Natural killer cell (primary cell): ENCODE data around the gene PLEKHG5. TPM values are rescaled to one million over a fixed set of nuclear protein-coding genes. Genes with fewer than 3 reads are reported as not detected.

ENCODE experiments used
- ATAC-seq, 3 donors: fragments of 150-1000 bp in 2 of 3; fragments of 200-7000 bp in 1 of 3; cut with Tn5 transposase; 1 replicate in 1 of 3; 2 replicates in 2 of 3; pipeline ENCODE4 v1.10.0; 2021; ENCODE audit warnings: mild to moderate bottlenecking in 2 of 3, moderate library complexity in 2 of 3
- DNase-seq, 2 donors: peaks; one replicate each; pipeline versions ENCODE4 v3.0.0 to v3.0.0-alpha.2; 2013 to 2021; ENCODE audit warnings: mixed read lengths in 1 of 2
- H3K27ac ChIP-seq: one replicate; pipeline ENCODE4 v1.5.1; 2013; ENCODE audit warnings: mild to moderate bottlenecking, low read length
- H3K27me3 ChIP-seq: one replicate; pipeline ENCODE4 v1.6.1; 2013; ENCODE audit warnings: low read length; ENCODE audit not compliant: control insufficient read depth, insufficient read depth
- H3K36me3 ChIP-seq: one replicate; pipeline ENCODE4 v1.6.1; 2013; ENCODE audit warnings: low read length; ENCODE audit not compliant: control insufficient read depth, insufficient read depth
- H3K4me1 ChIP-seq: one replicate; pipeline ENCODE4 v1.6.1; 2013; ENCODE audit warnings: low read length; ENCODE audit not compliant: control insufficient read depth, insufficient read depth
- H3K4me3 ChIP-seq: one replicate; pipeline ENCODE4 v1.5.1; 2013; ENCODE audit warnings: low read length
- H3K9me3 ChIP-seq: one replicate; pipeline ENCODE4 v1.6.1; 2013; ENCODE audit warnings: low read length; ENCODE audit not compliant: control insufficient read depth, insufficient read depth
- H3K27ac Mint-ChIP-seq, 2 donors: one replicate each; pipeline ENCODE4 v1.8.0; 2022; ENCODE audit warnings: mild to moderate bottlenecking in 2 of 2, mixed read lengths in 2 of 2, moderate library complexity in 1 of 2
- H3K27me3 Mint-ChIP-seq, 2 donors: one replicate each; pipeline ENCODE4 v1.8.0; 2022; ENCODE audit warnings: low read depth in 2 of 2, mixed read lengths in 2 of 2
- H3K36me3 Mint-ChIP-seq: one replicate; pipeline ENCODE4 v1.8.0; 2022; ENCODE audit warnings: mixed read lengths
- H3K4me1 Mint-ChIP-seq, 2 donors: one replicate each; pipeline ENCODE4 v1.8.0; 2022; ENCODE audit warnings: mixed read lengths in 2 of 2
- H3K4me3 Mint-ChIP-seq: one replicate; pipeline ENCODE4 v1.8.0; 2022; ENCODE audit warnings: mild to moderate bottlenecking, moderate library complexity, mixed read lengths
- H3K9me3 Mint-ChIP-seq, 2 donors: one replicate each; pipeline ENCODE4 v1.8.0; 2022; ENCODE audit warnings: mixed read lengths in 2 of 2
- WGBS: methylation state at CpG from one replicate; pipeline ENCODE4 v1.1.7; 2013; ENCODE audit warnings: missing lambda C conversion rate; ENCODE audit not compliant: insufficient coverage; 5-methylcytosine and 5-hydroxymethylcytosine counted together
- intact Hi-C: fragments of 100-400 bp; cut with micrococcal nuclease; formaldehyde crosslinking; loops from one replicate; pipeline ENCODE4 v1.14.2; 2022
- total RNA-seq, 4 donors: library from RNA; stranded (reverse); fragments of 120-200 nt in 1 of 4; gene quantifications; one replicate each; pipeline versions ENCODE4 v1.2.3 to v1.2.4, GENCODE V29; 2013 to 2022
- TF ChIP-seq, protein P1 (sequence below): fragments of 200-600 bp; IDR thresholded peaks from one replicate; pipeline ENCODE4 v1.8.0; 2022; ENCODE audit warnings: antibody characterized with exemption

PLEKHG5 gene
- total RNA-seq, 3 donors from 2014 or later (not counting 1 experiment from before 2014, with no cell fraction given) = 0.16 to 1.1 (median 0.54) TPM

DNA sequence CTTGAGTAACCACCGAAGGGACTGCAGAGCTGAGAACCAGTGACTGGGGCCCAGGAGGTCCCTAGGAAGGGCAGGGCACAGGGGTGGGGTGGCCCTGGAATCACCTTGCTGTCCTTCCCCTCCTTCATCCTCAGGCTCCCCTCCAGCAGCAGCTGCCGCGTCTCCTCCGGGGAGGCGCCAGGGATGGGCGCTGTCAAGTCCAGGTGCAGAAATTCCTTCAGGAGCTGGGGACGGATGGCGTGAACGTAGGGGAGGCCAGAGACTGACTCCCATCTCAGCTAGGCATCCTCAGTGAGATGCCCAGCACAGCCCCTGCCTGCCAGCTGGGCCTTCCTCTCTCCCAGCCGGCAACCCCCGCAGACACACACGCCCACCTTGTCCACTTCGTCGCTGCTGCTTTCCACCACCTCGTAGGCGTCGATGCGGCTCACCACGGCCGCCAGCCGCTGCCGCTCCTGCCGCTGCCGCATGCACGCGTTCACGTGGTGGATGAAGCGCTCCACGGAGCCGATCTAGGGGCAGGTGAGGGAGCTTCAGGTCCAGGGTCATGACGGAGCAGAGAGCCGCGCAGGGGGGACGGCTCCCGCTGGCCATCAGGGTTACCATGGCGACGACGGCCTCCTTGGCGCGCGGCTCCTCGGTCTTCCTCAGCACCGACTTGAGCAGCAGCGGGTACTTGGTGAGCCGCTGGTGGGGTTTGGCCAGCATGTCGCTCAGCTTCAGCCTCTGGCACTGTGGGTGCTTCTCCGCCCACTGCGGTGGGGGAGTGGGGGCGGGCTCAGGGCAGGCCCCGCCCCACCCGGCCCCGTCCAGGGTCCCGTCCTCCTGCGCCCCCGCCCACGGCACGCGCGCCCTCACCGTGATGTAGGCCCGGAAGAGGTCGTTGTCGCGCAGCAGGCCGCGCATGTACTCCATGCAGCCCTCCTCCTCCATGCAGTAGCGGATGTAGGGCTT is 21.1 kb downstream of the PLEKHG5 start:
- Histone ChIP-seq H3K36me3 (no peaks in the 10 kb centered on the region), H3K27ac (no peak overlapping the region), H3K4me1 (peaks cover 17% of the 10 kb centered on the region), H3K9me3 (no peaks in the 10 kb centered on the region), H3K27me3 (no peaks in the 10 kb centered on the region), H3K4me3 (no peak overlapping the region)
- DNase-seq (no peak), ATAC-seq (no peak)
- intact Hi-C loops = no loop called here
- Mint-ChIP-seq H3K4me1 (peaks cover 0 to 4% of the 10 kb centered on the region in 2 donors), H3K27ac (no peak overlapping the region), H3K36me3 (no peaks in the 10 kb centered on the region), H3K9me3 (no peaks in the 10 kb centered on the region), H3K4me3 (no peak overlapping the region), H3K27me3 (no peaks in the 10 kb centered on the region)
- TF ChIP-seq, protein P1, sequence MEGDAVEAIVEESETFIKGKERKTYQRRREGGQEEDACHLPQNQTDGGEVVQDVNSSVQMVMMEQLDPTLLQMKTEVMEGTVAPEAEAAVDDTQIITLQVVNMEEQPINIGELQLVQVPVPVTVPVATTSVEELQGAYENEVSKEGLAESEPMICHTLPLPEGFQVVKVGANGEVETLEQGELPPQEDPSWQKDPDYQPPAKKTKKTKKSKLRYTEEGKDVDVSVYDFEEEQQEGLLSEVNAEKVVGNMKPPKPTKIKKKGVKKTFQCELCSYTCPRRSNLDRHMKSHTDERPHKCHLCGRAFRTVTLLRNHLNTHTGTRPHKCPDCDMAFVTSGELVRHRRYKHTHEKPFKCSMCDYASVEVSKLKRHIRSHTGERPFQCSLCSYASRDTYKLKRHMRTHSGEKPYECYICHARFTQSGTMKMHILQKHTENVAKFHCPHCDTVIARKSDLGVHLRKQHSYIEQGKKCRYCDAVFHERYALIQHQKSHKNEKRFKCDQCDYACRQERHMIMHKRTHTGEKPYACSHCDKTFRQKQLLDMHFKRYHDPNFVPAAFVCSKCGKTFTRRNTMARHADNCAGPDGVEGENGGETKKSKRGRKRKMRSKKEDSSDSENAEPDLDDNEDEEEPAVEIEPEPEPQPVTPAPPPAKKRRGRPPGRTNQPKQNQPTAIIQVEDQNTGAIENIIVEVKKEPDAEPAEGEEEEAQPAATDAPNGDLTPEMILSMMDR = no peak
- WGBS = 92% methylated on average over 67 of the region's 67 CpGs

DNA sequence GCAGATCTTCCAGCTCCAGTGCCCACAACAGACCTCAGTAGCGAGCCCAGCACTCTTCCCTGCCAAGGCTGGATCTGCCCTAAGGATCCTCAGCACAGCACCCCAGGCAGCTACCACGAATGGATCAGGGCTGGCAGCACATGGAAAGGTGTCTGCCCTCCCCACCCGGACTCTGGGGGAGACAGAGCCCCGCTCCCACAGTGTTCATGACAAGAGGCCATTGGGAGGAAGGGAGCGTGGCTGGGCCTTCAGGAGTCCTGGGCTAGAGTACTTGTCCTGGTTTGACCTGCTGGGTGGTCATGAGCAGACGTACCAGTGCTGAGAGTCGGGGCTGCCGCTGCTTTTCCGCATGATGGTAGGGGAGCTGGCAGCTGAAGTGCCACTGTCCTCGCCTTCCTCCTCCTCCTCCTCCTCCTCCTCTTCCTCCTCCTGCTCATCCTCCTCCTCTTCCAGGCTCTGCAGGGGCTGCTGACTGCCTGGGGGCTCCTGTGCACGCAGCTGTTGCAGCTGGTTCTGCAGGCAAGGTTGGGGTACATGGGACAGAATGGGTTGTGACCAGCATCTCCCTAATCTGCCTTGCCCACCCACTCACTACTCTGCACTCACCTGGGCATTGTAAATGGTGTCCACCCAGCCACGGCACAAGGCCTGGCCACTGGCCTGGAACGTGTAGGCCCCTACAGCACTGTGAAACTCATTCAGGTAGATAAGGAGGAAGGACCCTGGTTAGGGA is 22.6 kb downstream of the PLEKHG5 start:
- intact Hi-C loops = no loop called here
- no peaks in the 10 kb centered on the region for H3K9me3 Mint-ChIP-seq
- H3K4me1 ChIP-seq = peaks cover 28% of the 10 kb centered on the region
- H3K4me1 Mint-ChIP-seq = peaks cover 6 to 13% of the 10 kb centered on the region in 2 donors
- H3K27ac ChIP-seq = no peak overlapping the region
- TF ChIP-seq, protein P1 = no peak
- peaks cover 0 to 8% of the 10 kb centered on the region in 2 donors for H3K27me3 Mint-ChIP-seq
- no peak overlapping the region for H3K4me3 ChIP-seq
- H3K27ac Mint-ChIP-seq = no peak overlapping the region
- H3K27me3 ChIP-seq = no peaks in the 10 kb centered on the region
- ATAC-seq (no peak), DNase-seq (no peak)
- 94% methylated on average over 12 of the region's 13 CpGs for WGBS
- no peak overlapping the region for H3K4me3 Mint-ChIP-seq
- H3K36me3 Mint-ChIP-seq = no peaks in the 10 kb centered on the region
- no peaks in the 10 kb centered on the region for H3K9me3 ChIP-seq
- no peaks in the 10 kb centered on the region for H3K36me3 ChIP-seq

DNA sequence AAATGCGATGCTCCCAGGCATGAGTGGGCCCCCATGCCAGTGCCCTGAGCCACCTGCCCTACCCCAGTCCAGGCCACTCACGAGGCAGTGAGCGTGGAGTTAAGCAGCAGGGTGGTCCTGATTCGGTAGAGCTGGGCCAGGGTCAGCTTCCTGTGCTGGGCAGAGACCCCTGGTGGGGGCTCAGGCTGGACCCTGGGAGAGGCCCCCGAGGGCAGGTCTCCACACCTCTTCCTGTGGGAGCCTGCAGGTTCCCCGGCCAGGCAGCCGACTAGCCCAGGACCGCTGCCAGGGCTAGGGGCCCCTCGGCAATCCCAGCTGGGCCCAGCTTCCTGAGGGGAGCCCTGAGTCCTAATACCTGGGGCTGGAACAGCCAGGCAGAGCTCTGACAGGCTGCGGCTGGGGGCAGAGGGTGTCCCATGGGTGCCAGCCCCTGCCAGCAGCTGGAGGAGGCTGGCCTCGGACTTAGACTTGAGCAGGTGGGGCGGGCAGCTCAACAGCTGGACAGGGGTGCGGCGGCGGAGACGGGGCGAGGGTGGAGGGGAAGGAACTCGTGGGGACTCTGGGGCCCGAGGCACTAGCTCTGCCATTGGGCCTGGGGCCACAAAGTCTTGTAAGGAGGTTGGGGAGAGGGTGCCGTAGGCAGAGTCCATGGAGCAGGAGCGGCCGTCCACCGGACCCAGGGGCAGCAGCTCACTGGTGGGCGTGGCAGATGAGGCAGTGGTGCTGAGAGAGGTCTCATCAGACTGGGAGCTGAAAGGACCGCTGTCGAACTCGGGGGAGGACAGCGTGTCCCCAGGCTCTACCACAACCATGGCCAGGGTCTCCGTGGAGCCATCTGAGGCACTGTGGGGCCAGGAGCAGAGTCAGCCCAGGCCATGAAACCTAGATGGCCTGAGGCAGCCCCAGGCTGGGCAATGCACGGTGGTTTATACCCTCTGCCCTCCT is 23.5 kb downstream of the PLEKHG5 start:
- Mint-ChIP-seq H3K4me3 (no peak overlapping the region), H3K27me3 (peaks cover 0 to 8% of the 10 kb centered on the region in 2 donors), H3K27ac (no peak overlapping the region), H3K9me3 (no peaks in the 10 kb centered on the region), H3K4me1 (peaks cover 6 to 13% of the 10 kb centered on the region in 2 donors), H3K36me3 (no peaks in the 10 kb centered on the region)
- Histone ChIP-seq H3K27ac (no peak overlapping the region), H3K27me3 (no peaks in the 10 kb centered on the region), H3K36me3 (no peaks in the 10 kb centered on the region), H3K4me3 (no peak overlapping the region), H3K9me3 (no peaks in the 10 kb centered on the region), H3K4me1 (peaks cover 28% of the 10 kb centered on the region)
- ATAC-seq (no peak), DNase-seq (no peak)
- intact Hi-C loops = no loop called here
- 93% methylated on average over 30 of the region's 30 CpGs for WGBS
- TF ChIP-seq, protein P1 = no peak
